ENCODE measurements around the gene HOXD10.

HOXD10 gene

GRCh38 chr2:176080540-176081375 is 35.8 kb upstream of the HOXD10 start:
- Histone ChIP-seq H2BK12ac (ENCODE audit: low read length in 2 of 2) (no peak overlapping the region), H3K4me1 (ENCODE audit: control insufficient read depth, insufficient read depth, low read depth, low read length) (peaks cover 27% of the 10 kb centered on the region), H3K9ac (ENCODE audit: low read length) (no peak overlapping the region), H3K14ac (ENCODE audit: low read length in 2 of 2) (no peak overlapping the region), H3K27ac (ENCODE audit: low read length, poor library complexity, severe bottlenecking) (no peak overlapping the region), H2BK5ac (ENCODE audit: low read depth, low read length, poor library complexity, severe bottlenecking) (no peak overlapping the region), H2BK15ac (ENCODE audit: low read depth, poor library complexity, severe bottlenecking) (peak overlapping the region; percentile 13), H3K9me3 (ENCODE audit: control insufficient read depth, low read length) (peaks cover 4% of the 10 kb centered on the region), H2AK5ac (ENCODE audit: low read length, severe bottlenecking) (no peak overlapping the region), H4K91ac (ENCODE audit: low read length) (no peak overlapping the region), H4K8ac (ENCODE audit: low read length) (no peak overlapping the region), H3K18ac (ENCODE audit: low read depth in 1 of 2, low read length in 2 of 2) (no peak overlapping the region), H3K4me2 (ENCODE audit: low read length, poor library complexity, severe bottlenecking) (peak overlapping the region; percentile 63), H3K4ac (ENCODE audit: low read depth in 1 of 2, low read length in 2 of 2) (no peak overlapping the region), H3K36me3 (ENCODE audit: control insufficient read depth in 1 of 2, insufficient read depth in 2 of 2, low read depth in 1 of 2, low read length in 2 of 2) (peaks cover 0 to 3% of the 10 kb centered on the region in 2 experiments), H3K27me3 (ENCODE audit: control insufficient read depth in 1 of 2, insufficient read depth in 1 of 2, low read length in 2 of 2) (peaks cover 88 to 95% of the 10 kb centered on the region in 2 experiments), H2BK120ac (ENCODE audit: low read depth, low read length) (no peak overlapping the region), H3K4me3 (ENCODE audit: insufficient read depth in 1 of 2, low read depth in 1 of 2, low read length in 2 of 2) (peak overlapping the region in 1 of 2 experiments; percentile 37), H3K79me1 (replicated peaks; ENCODE audit: low read length, poor library complexity, severe bottlenecking) (no peaks in the 10 kb centered on the region), H3K23ac (ENCODE audit: low read length in 2 of 2) (no peak overlapping the region), H2AFZ (ENCODE audit: low read depth, low read length) (no peak overlapping the region)
- DNase-seq, result no peak
- WGBS, result 3% methylated on average over 52 of the region's 68 CpGs

GRCh38 chr2:176081376-176081836 is 35.2 kb upstream of the HOXD10 start:
- H2BK15ac ChIP-seq (ENCODE audit: low read depth, poor library complexity, severe bottlenecking), result peak overlapping the region; percentile 48
- no peak overlapping the region for H2BK5ac ChIP-seq (ENCODE audit: low read depth, low read length, poor library complexity, severe bottlenecking)
- WGBS, result 10% methylated on average over 12 of the region's 17 CpGs
- H3K36me3 ChIP-seq (ENCODE audit: control insufficient read depth in 1 of 2, insufficient read depth in 2 of 2, low read depth in 1 of 2, low read length in 2 of 2), result peaks cover 0 to 3% of the 10 kb centered on the region in 2 experiments
- no peak overlapping the region for H3K27ac ChIP-seq (ENCODE audit: low read length, poor library complexity, severe bottlenecking)
- no peak overlapping the region for H3K23ac ChIP-seq (ENCODE audit: low read length in 2 of 2)
- no peak overlapping the region for H2BK120ac ChIP-seq (ENCODE audit: low read depth, low read length)
- H3K9ac ChIP-seq (ENCODE audit: low read length), result no peak overlapping the region
- H4K91ac ChIP-seq (ENCODE audit: low read length), result no peak overlapping the region
- no peak overlapping the region for H3K4me3 ChIP-seq (ENCODE audit: insufficient read depth in 1 of 2, low read depth in 1 of 2, low read length in 2 of 2)
- H2BK12ac ChIP-seq (ENCODE audit: low read length in 2 of 2), result no peak overlapping the region
- peaks cover 3% of the 10 kb centered on the region for H3K9me3 ChIP-seq (ENCODE audit: control insufficient read depth, low read length)
- no peak overlapping the region for H4K8ac ChIP-seq (ENCODE audit: low read length)
- no peak overlapping the region for H2AK5ac ChIP-seq (ENCODE audit: low read length, severe bottlenecking)
- peaks cover 88 to 95% of the 10 kb centered on the region in 2 experiments for H3K27me3 ChIP-seq (ENCODE audit: control insufficient read depth in 1 of 2, insufficient read depth in 1 of 2, low read length in 2 of 2)
- no peak overlapping the region for H2AFZ ChIP-seq (ENCODE audit: low read depth, low read length)
- no peak overlapping the region for H3K18ac ChIP-seq (ENCODE audit: low read depth in 1 of 2, low read length in 2 of 2)
- DNase-seq, result no peak
- H3K4me1 ChIP-seq (ENCODE audit: control insufficient read depth, insufficient read depth, low read depth, low read length), result peaks cover 32% of the 10 kb centered on the region
- no peaks in the 10 kb centered on the region for H3K79me1 ChIP-seq (replicated peaks; ENCODE audit: low read length, poor library complexity, severe bottlenecking)
- H3K4ac ChIP-seq (ENCODE audit: low read depth in 1 of 2, low read length in 2 of 2), result no peak overlapping the region
- no peak overlapping the region for H3K14ac ChIP-seq (ENCODE audit: low read length in 2 of 2)
- H3K4me2 ChIP-seq (ENCODE audit: low read length, poor library complexity, severe bottlenecking), result no peak overlapping the region

- Histone ChIP-seq H3K18ac (ENCODE audit: low read depth in 1 of 2, low read length in 2 of 2) (no peak overlapping the region), H3K9me3 (ENCODE audit: control insufficient read depth, low read length) (no peaks in the 10 kb centered on the region), H3K23ac (ENCODE audit: low read length in 2 of 2) (peak overlapping the region in 1 of 2 experiments; percentile 52), H3K27me3 (ENCODE audit: control insufficient read depth in 1 of 2, insufficient read depth in 1 of 2, low read length in 2 of 2) (peaks cover 88 to 95% of the 10 kb centered on the region in 2 experiments), H3K4me3 (ENCODE audit: insufficient read depth in 1 of 2, low read depth in 1 of 2, low read length in 2 of 2) (no peak overlapping the region), H2AK5ac (ENCODE audit: low read length, severe bottlenecking) (no peak overlapping the region), H4K8ac (ENCODE audit: low read length) (peak overlapping the region; percentile 28), H4K91ac (ENCODE audit: low read length) (no peak overlapping the region), H3K14ac (ENCODE audit: low read length in 2 of 2) (no peak overlapping the region), H2BK5ac (ENCODE audit: low read depth, low read length, poor library complexity, severe bottlenecking) (no peak overlapping the region), H2BK120ac (ENCODE audit: low read depth, low read length) (no peak overlapping the region), H2BK15ac (ENCODE audit: low read depth, poor library complexity, severe bottlenecking) (peak overlapping the region; percentile 48), H3K27ac (ENCODE audit: low read length, poor library complexity, severe bottlenecking) (no peak overlapping the region), H3K4me1 (ENCODE audit: control insufficient read depth, insufficient read depth, low read depth, low read length) (peaks cover 32% of the 10 kb centered on the region), H3K79me1 (replicated peaks; ENCODE audit: low read length, poor library complexity, severe bottlenecking) (no peaks in the 10 kb centered on the region), H3K4me2 (ENCODE audit: low read length, poor library complexity, severe bottlenecking) (peak overlapping the region; percentile 29), H3K9ac (ENCODE audit: low read length) (no peak overlapping the region), H3K4ac (ENCODE audit: low read depth in 1 of 2, low read length in 2 of 2) (no peak overlapping the region), H3K36me3 (ENCODE audit: control insufficient read depth in 1 of 2, insufficient read depth in 2 of 2, low read depth in 1 of 2, low read length in 2 of 2) (peaks cover 0 to 3% of the 10 kb centered on the region in 2 experiments), H2AFZ (ENCODE audit: low read depth, low read length) (no peak overlapping the region), H2BK12ac (ENCODE audit: low read length in 2 of 2) (no peak overlapping the region)
- DNase-seq, result no peak
- 2% methylated on average over 58 of the region's 62 CpGs for WGBS
Measured at GRCh38 chr2:176081837-176082524, 34.6 kb upstream of the HOXD10 start.

- H3K9me3 ChIP-seq (ENCODE audit: control insufficient read depth, low read length), result no peaks in the 10 kb centered on the region
- H2AFZ ChIP-seq (ENCODE audit: low read depth, low read length), result no peak overlapping the region
- no peak overlapping the region for H2BK12ac ChIP-seq (ENCODE audit: low read length in 2 of 2)
- H4K91ac ChIP-seq (ENCODE audit: low read length), result no peak overlapping the region
- no peak overlapping the region for H3K23ac ChIP-seq (ENCODE audit: low read length in 2 of 2)
- H3K14ac ChIP-seq (ENCODE audit: low read length in 2 of 2), result no peak overlapping the region
- no peak overlapping the region for H3K4ac ChIP-seq (ENCODE audit: low read depth in 1 of 2, low read length in 2 of 2)
- no peak overlapping the region for H3K4me2 ChIP-seq (ENCODE audit: low read length, poor library complexity, severe bottlenecking)
- H4K8ac ChIP-seq (ENCODE audit: low read length), result peak overlapping the region; percentile 28
- H3K4me3 ChIP-seq (ENCODE audit: insufficient read depth in 1 of 2, low read depth in 1 of 2, low read length in 2 of 2), result no peak overlapping the region
- H3K9ac ChIP-seq (ENCODE audit: low read length), result no peak overlapping the region
- H3K18ac ChIP-seq (ENCODE audit: low read depth in 1 of 2, low read length in 2 of 2), result no peak overlapping the region
- peaks cover 91 to 95% of the 10 kb centered on the region in 2 experiments for H3K27me3 ChIP-seq (ENCODE audit: control insufficient read depth in 1 of 2, insufficient read depth in 1 of 2, low read length in 2 of 2)
- H3K27ac ChIP-seq (ENCODE audit: low read length, poor library complexity, severe bottlenecking), result no peak overlapping the region
- peaks cover 32% of the 10 kb centered on the region for H3K4me1 ChIP-seq (ENCODE audit: control insufficient read depth, insufficient read depth, low read depth, low read length)
- DNase-seq, result no peak
- H3K79me1 ChIP-seq (replicated peaks; ENCODE audit: low read length, poor library complexity, severe bottlenecking), result no peaks in the 10 kb centered on the region
- H2AK5ac ChIP-seq (ENCODE audit: low read length, severe bottlenecking), result no peak overlapping the region
- H2BK120ac ChIP-seq (ENCODE audit: low read depth, low read length), result no peak overlapping the region
- peaks cover 0 to 3% of the 10 kb centered on the region in 2 experiments for H3K36me3 ChIP-seq (ENCODE audit: control insufficient read depth in 1 of 2, insufficient read depth in 2 of 2, low read depth in 1 of 2, low read length in 2 of 2)
- 2% methylated on average over 8 of the region's 10 CpGs for WGBS
- H2BK5ac ChIP-seq (ENCODE audit: low read depth, low read length, poor library complexity, severe bottlenecking), result no peak overlapping the region
- no peak overlapping the region for H2BK15ac ChIP-seq (ENCODE audit: low read depth, poor library complexity, severe bottlenecking)
Measured at GRCh38 chr2:176082525-176082823, 34.1 kb upstream of the HOXD10 start.

All from mesenchymal stem cell (in vitro differentiated cells and primary cell).